GM23248 (cell line): ENCODE measurements around the gene KCNA10. TPM values are rescaled to one million over a fixed set of nuclear protein-coding genes. Genes with fewer than 3 reads are reported as not detected.

ENCODE experiments used
- DNase-seq: peaks from one replicate; pipeline ENCODE4 v3.0.0-alpha.2; 2015
- H2AFZ ChIP-seq: fragments of 200-600 bp; sonication (generic); 2 replicates; pipeline ENCODE4 v1.6.1; 2016; ENCODE audit warnings: antibody characterized with exemption
- H3F3A ChIP-seq: fragments of 200-600 bp; sonication (generic); 2 replicates; pipeline ENCODE4 v1.6.1; 2016; ENCODE audit warnings: mild to moderate bottlenecking, antibody characterized with exemption, mixed run types; ENCODE audit not compliant: insufficient read depth
- H3K27ac ChIP-seq: fragments of 200-600 bp; sonication (generic); 2 replicates; pipeline ENCODE4 v1.5.1; 2016; ENCODE audit warnings: mild to moderate bottlenecking
- H3K27me3 ChIP-seq: fragments of 200-600 bp; sonication (generic); replicated peaks from 2 replicates; pipeline ENCODE4 v1.6.1; 2016; ENCODE audit warnings: mild to moderate bottlenecking; ENCODE audit not compliant: insufficient read depth
- H3K36me3 ChIP-seq: fragments of 200-600 bp; sonication (generic); 2 replicates; pipeline ENCODE4 v1.6.1; 2016; ENCODE audit warnings: low read depth, mild to moderate bottlenecking
- H3K4me1 ChIP-seq: fragments of 200-600 bp; sonication (generic); 2 replicates; pipeline ENCODE4 v1.6.1; 2016; ENCODE audit warnings: mild to moderate bottlenecking; ENCODE audit not compliant: insufficient read depth
- H3K4me2 ChIP-seq: fragments of 200-600 bp; sonication (generic); one replicate; pipeline ENCODE4 v1.6.1; 2016; ENCODE audit warnings: mild to moderate bottlenecking; ENCODE audit not compliant: unreplicated experiment
- H3K4me3 ChIP-seq: fragments of 200-600 bp; sonication (generic); 2 replicates; pipeline ENCODE4 v1.5.1; 2016; ENCODE audit warnings: mild to moderate bottlenecking
- H3K79me2 ChIP-seq: fragments of 200-600 bp; sonication (generic); 2 replicates; pipeline ENCODE4 v1.6.1; 2016; ENCODE audit warnings: mild to moderate bottlenecking; ENCODE audit not compliant: insufficient read depth
- H3K9ac ChIP-seq: fragments of 200-600 bp; sonication (generic); 2 replicates; pipeline ENCODE4 v1.6.1; 2016; ENCODE audit warnings: mild to moderate bottlenecking
- H3K9me2 ChIP-seq: fragments of 200-600 bp; sonication (generic); 2 replicates; pipeline ENCODE4 v1.6.1; 2016; ENCODE audit warnings: mixed run types, mild to moderate bottlenecking, moderate library complexity; ENCODE audit not compliant: insufficient read depth
- H3K9me3 ChIP-seq: fragments of 200-600 bp; sonication (generic); one replicate; pipeline ENCODE4 v1.6.1; 2017; ENCODE audit warnings: low read depth
- H4K20me1 ChIP-seq: fragments of 200-600 bp; sonication (generic); 2 replicates; pipeline ENCODE4 v1.6.0; 2016; ENCODE audit not compliant: insufficient read depth
- EZH2 ChIP-seq: fragments of 200-600 bp; sonication (generic); IDR thresholded peaks from 2 replicates; pipeline ENCODE4 v1.6.1; 2018; ENCODE audit warnings: antibody characterized with exemption, mild to moderate bottlenecking; ENCODE audit not compliant: insufficient read depth, poor library complexity, severe bottlenecking
- EZH2phosphoT487 ChIP-seq: fragments of 200-600 bp; sonication (generic); IDR thresholded peaks from 2 replicates; pipeline ENCODE4 v1.6.1; 2018; ENCODE audit warnings: antibody characterized with exemption, moderate library complexity, mild to moderate bottlenecking, low read depth; ENCODE audit not compliant: insufficient read depth
- WGBS, 2 experiments: methylation state at CpG; one replicate each; pipeline ENCODE4 v1.1.6; 2015 to 2017; ENCODE audit warnings: low lambda C conversion rate in 2 of 2, low coverage in 1 of 2; ENCODE audit errors: missing lambda C conversion rate in 2 of 2; 5-methylcytosine and 5-hydroxymethylcytosine counted together
- in situ Hi-C: fragments of 300-500 bp; cut with MboI; formaldehyde crosslinking; loops from 2 replicates; pipeline ENCODE4 v1.15.0; 2020
- polyA plus RNA-seq: library from polyadenylated mRNA; unstranded; fragments of >200 nt; fragmentation: Nextera tagmentation; extraction: Ambion mirVana; gene quantifications from 2 replicates; pipeline ENCODE4 v1.2.1, GENCODE V29; 2016
- total RNA-seq: library from RNA; depleted of rRNA; stranded (reverse); fragments of >200 nt; shearing (Covaris generic); gene quantifications from 2 replicates; pipeline ENCODE4 v1.2.3, GENCODE V29; 2014

KCNA10 gene
- total and polyA plus RNA-seq, 2 experiments from 2014 or later, result not detected

DNA sequence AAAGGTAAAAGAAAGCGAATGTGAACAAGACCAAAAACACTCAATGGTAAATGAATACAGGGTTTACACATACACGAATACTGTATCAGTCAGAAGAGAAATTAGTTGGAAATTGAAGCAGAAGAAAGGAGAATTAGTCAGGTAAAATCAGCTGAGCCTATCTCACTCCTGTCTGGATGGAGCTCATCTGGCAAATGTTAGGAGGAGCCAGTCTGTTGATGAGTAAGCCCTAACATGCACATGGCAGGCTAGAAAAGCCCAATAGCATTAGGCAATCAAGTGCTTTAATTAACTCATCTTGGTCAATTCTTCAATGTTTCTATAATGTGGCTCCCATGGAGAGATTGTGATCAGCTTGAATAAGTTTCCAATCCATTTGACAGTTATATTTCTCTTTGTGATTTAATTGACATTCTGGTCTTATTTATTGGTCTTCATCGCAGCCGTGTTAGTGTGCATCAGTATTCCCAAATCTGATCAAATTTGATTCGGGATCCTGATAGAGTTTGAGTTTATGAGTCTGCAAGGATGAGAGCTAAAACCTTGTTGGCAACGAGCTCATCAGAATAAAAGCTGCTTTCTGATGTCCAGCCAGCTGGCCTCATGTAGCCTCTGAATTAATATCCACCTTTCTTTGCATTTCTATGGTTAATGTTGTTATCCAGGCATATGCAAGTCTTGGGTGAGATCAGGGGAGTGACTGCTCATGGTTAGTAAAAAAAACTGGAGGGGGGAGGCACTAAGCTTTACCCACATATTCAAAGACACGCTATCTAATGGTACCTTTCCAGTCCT is 22.1 kb upstream of the KCNA10 start:
- Histone ChIP-seq H3K9me3 (no peaks in the 10 kb centered on the region), H3K4me1 (no peaks in the 10 kb centered on the region), H3K4me3 (no peak overlapping the region), H3K4me2 (no peak overlapping the region), H3F3A (no peaks in the 10 kb centered on the region), H2AFZ (no peak overlapping the region), H3K36me3 (no peaks in the 10 kb centered on the region), H3K9me2 (no peaks in the 10 kb centered on the region), H3K79me2 (no peaks in the 10 kb centered on the region), H3K27me3 (0 out of 2 replicates have a peak, but pooled peaks cover 8% of the 10 kb centered on the region), H3K27ac (no peak overlapping the region), H4K20me1 (no peaks in the 10 kb centered on the region), H3K9ac (no peak overlapping the region)
- in situ Hi-C loops, result no loop called here
- 26 to 31% methylated on average over 7 of the region's 7 CpGs for WGBS, 2 experiments
- TF ChIP-seq EZH2 (no peak), EZH2phosphoT487 (no peak)
- no peak for DNase-seq

DNA sequence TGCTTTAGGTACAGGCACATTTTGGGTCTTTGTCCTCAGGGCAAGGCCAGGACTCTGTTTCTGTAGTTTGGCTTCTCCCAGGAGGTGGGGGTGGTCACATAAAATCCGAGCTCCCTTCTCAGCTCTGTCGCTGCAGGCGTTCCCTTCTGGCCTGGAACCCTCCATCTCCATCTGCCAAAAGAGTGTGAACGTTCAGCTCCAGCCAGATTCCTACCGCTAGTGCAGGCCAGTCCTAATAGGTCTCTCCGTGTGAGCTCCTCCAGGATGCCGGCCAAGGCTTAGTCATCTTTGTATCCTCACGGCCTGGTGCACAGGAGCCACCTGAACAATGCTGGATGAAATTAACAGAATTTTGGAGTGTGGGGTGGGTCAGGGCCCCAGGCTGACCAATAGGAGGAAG is 19.9 kb upstream of the KCNA10 start:
- DNase-seq, result peak; percentile 17
- WGBS, 2 experiments, result 6 to 7% methylated on average over 8 of the region's 8 CpGs
- Histone ChIP-seq H4K20me1 (no peaks in the 10 kb centered on the region), H3K9ac (no peak overlapping the region), H3K9me2 (no peaks in the 10 kb centered on the region), H3K4me2 (no peak overlapping the region), H3K36me3 (no peaks in the 10 kb centered on the region), H3K27me3 (peaks cover 12% of the 10 kb centered on the region), H3K4me3 (no peak overlapping the region), H3K9me3 (no peaks in the 10 kb centered on the region), H3K4me1 (no peaks in the 10 kb centered on the region), H3K79me2 (no peaks in the 10 kb centered on the region), H2AFZ (no peak overlapping the region), H3K27ac (no peak overlapping the region), H3F3A (no peaks in the 10 kb centered on the region)
- no peak for TF ChIP-seq EZH2phosphoT487
- no peak for TF ChIP-seq EZH2
- in situ Hi-C loops, result no loop called here

DNA sequence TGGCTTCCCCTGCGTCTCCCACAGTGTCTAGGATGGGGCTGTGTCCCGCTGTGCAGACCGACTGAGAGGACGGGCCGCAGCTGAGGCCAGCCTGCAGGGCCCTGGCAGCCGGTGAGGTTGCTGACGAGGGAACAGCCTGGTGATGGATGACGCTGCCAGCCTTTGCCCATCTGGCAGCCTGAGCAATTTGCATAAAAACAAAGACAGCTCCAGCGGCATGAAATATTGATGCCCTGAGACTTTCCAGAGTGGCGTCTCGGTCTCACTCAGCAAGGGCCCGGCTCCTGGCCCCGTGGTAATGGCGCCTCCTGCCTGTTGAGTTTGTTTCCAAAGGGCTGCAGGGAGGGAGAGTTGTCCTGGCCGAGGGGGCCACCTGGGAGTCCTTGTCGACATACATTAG is 19.1 kb upstream of the KCNA10 start:
- Histone ChIP-seq H4K20me1 (no peaks in the 10 kb centered on the region), H3F3A (no peaks in the 10 kb centered on the region), H3K4me3 (no peak overlapping the region), H3K9me3 (no peaks in the 10 kb centered on the region), H3K4me2 (no peak overlapping the region), H3K36me3 (no peaks in the 10 kb centered on the region), H2AFZ (no peak overlapping the region), H3K4me1 (no peaks in the 10 kb centered on the region), H3K9me2 (no peaks in the 10 kb centered on the region), H3K79me2 (no peaks in the 10 kb centered on the region), H3K27me3 (peaks cover 18% of the 10 kb centered on the region), H3K27ac (no peak overlapping the region), H3K9ac (no peak overlapping the region)
- TF ChIP-seq EZH2phosphoT487 (no peak), EZH2 (no peak)
- DNase-seq, result no peak
- in situ Hi-C loops, result no loop called here
- 33 to 36% methylated on average over 16 of the region's 16 CpGs for WGBS, 2 experiments

DNA sequence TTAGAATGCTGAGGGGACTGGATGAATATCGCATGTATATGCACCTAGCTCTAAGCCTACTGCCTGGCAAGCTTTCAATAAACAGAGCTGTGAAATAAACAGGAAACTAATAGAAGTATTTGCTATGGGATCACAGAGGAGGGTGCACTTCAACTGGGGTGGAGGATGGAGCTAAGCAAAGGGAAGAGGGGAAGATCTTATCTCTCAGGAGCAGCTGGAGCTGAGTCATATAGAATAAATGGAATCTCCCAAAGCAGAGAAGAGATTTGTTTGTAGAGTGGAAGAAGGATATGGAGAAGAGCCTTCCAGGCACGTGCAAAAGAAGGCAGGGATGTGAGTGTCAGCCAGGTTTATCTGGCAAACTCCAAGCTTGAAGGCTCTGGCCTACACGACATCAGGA is 17.0 kb upstream of the KCNA10 start:
- H3K9ac ChIP-seq, result no peak overlapping the region
- TF ChIP-seq EZH2 (no peak), EZH2phosphoT487 (no peak)
- H4K20me1 ChIP-seq, result no peaks in the 10 kb centered on the region
- H3F3A ChIP-seq, result no peaks in the 10 kb centered on the region
- H3K4me3 ChIP-seq, result no peak overlapping the region
- no peak for DNase-seq
- no peaks in the 10 kb centered on the region for H3K36me3 ChIP-seq
- no peak overlapping the region for H3K4me2 ChIP-seq
- H3K9me2 ChIP-seq, result no peaks in the 10 kb centered on the region
- H3K27ac ChIP-seq, result no peak overlapping the region
- H3K27me3 ChIP-seq, result peaks cover 34% of the 10 kb centered on the region
- H3K4me1 ChIP-seq, result no peaks in the 10 kb centered on the region
- no peaks in the 10 kb centered on the region for H3K9me3 ChIP-seq
- H3K79me2 ChIP-seq, result no peaks in the 10 kb centered on the region
- in situ Hi-C loops, result no loop called here
- WGBS, 2 experiments, result 28 to 38% methylated on average over 3 of the region's 3 CpGs
- H2AFZ ChIP-seq, result no peak overlapping the region

DNA sequence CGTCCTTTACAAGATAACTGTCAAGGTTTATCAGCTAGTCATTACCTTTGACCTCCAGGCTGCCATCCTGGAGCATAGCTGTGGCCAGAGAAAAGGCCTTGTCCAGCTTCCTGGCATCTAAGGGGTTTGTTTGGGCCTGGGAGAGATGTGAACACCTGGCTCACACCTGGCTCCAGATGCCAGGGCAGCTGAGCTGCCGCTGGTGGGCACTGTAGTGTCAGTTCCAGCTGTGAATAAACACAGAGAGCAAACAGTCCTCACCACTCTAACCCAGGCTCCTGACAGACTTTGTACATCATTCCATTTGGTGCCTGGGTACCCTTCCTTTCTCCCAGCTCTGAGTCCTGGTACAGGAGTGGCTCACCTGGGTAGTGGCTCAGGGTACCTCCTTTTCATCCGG is 14.3 kb upstream of the KCNA10 start:
- in situ Hi-C loops, result no loop called here
- H4K20me1 ChIP-seq, result no peaks in the 10 kb centered on the region

More for the DNA sequence above, 14.3 kb upstream of the KCNA10 start:
- H3K27me3 ChIP-seq, result peaks cover 50% of the 10 kb centered on the region
- H3K4me1 ChIP-seq, result no peaks in the 10 kb centered on the region
- H3K27ac ChIP-seq, result no peak overlapping the region
- 5 to 8% methylated on average over 3 of the region's 3 CpGs for WGBS, 2 experiments
- no peaks in the 10 kb centered on the region for H3K79me2 ChIP-seq
- H3K36me3 ChIP-seq, result no peaks in the 10 kb centered on the region
- no peak overlapping the region for H3K9ac ChIP-seq
- H3F3A ChIP-seq, result no peaks in the 10 kb centered on the region
- no peak for TF ChIP-seq EZH2phosphoT487
- no peak for TF ChIP-seq EZH2
- no peaks in the 10 kb centered on the region for H3K9me2 ChIP-seq
- no peak overlapping the region for H3K4me3 ChIP-seq
- H3K9me3 ChIP-seq, result no peaks in the 10 kb centered on the region
- no peak overlapping the region for H2AFZ ChIP-seq
- H3K4me2 ChIP-seq, result no peak overlapping the region
- no peak for DNase-seq
